HepG2 (cell line): Measurements from ENCODE around the gene ZMYND8. TPM values are rescaled to one million over a fixed set of nuclear protein-coding genes. Genes with fewer than 3 reads are reported as not detected.

Experiments used
- ATRX ChIP-seq: sonication (generic); formaldehyde crosslinking; IDR thresholded peaks from 2 replicates; pipeline ENCODE4 v1.4.0; 2020; ENCODE audit warnings: missing genetic modification reagents, borderline replicate concordance
- CC2D1A ChIP-seq: sonication (generic); formaldehyde crosslinking; IDR thresholded peaks from 2 replicates; pipeline ENCODE4 v1.8.1; 2023; ENCODE audit warnings: mild to moderate bottlenecking, missing genetic modification reagents
- CEBPG ChIP-seq: IDR thresholded peaks from 2 replicates; pipeline ENCODE4 v1.6.1; 2016
- CREB3 ChIP-seq: sonication (generic); formaldehyde crosslinking; IDR thresholded peaks from 2 replicates; pipeline ENCODE4 v1.5.0; 2020; ENCODE audit warnings: missing genetic modification reagents
- HNRNPH1 ChIP-seq: fragments of 200-400 bp; formaldehyde crosslinking; optimal IDR thresholded peaks from 2 replicates; pipeline ENCODE3; 2017; ENCODE audit warnings: mild to moderate bottlenecking, low read depth, low read length
- HOXA3 ChIP-seq: sonication (generic); formaldehyde crosslinking; IDR thresholded peaks from 2 replicates; pipeline ENCODE4 v1.5.0; 2020; ENCODE audit warnings: missing genetic modification reagents
- KAT2B ChIP-seq: fragments of 150-350 bp; IDR thresholded peaks from 2 replicates; pipeline ENCODE4 v1.6.1; 2014; ENCODE audit warnings: low read depth, low read length, borderline replicate concordance
- KAT8 ChIP-seq: IDR thresholded peaks from 2 replicates; pipeline ENCODE4 v1.6.1; 2016; ENCODE audit warnings: missing genetic modification reagents, missing compliant biosample characterization
- KDM1A ChIP-seq: IDR thresholded peaks from 2 replicates; pipeline ENCODE4 v1.6.1; 2016; ENCODE audit warnings: missing compliant biosample characterization
- MLXIP ChIP-seq: sonication (generic); formaldehyde crosslinking; IDR thresholded peaks from 2 replicates; pipeline ENCODE4 v1.9.0; 2021; ENCODE audit warnings: missing genetic modification reagents, borderline replicate concordance
- MYPOP ChIP-seq: sonication (generic); formaldehyde crosslinking; IDR thresholded peaks from 2 replicates; pipeline ENCODE4 v1.8.1; 2023; ENCODE audit warnings: mild to moderate bottlenecking, moderate library complexity, missing genetic modification reagents
- RORA ChIP-seq: sonication (generic); formaldehyde crosslinking; IDR thresholded peaks from 2 replicates; pipeline ENCODE4 v1.5.0; 2020; ENCODE audit warnings: mild to moderate bottlenecking, missing genetic modification reagents, moderate library complexity
- TARDBP ChIP-seq: sonication (generic); formaldehyde crosslinking; IDR thresholded peaks from 2 replicates; pipeline ENCODE4 v1.8.0; 2022; ENCODE audit warnings: mild to moderate bottlenecking, missing genetic modification reagents
- U2AF2 ChIP-seq: fragments of 200-400 bp; formaldehyde crosslinking; IDR thresholded peaks from 2 replicates; pipeline ENCODE4 v1.6.1; 2017; ENCODE audit warnings: low read depth, mild to moderate bottlenecking, low read length
- ZFP36L1 ChIP-seq: sonication (generic); formaldehyde crosslinking; IDR thresholded peaks from 2 replicates; pipeline ENCODE4 v1.8.0; 2022; ENCODE audit warnings: mild to moderate bottlenecking, missing genetic modification reagents, moderate library complexity
- ZFP36L2 ChIP-seq: sonication (generic); formaldehyde crosslinking; IDR thresholded peaks from 2 replicates; pipeline ENCODE4 v1.4.0; 2020; ENCODE audit warnings: missing genetic modification reagents
- ZMYM4 ChIP-seq: sonication (generic); formaldehyde crosslinking; IDR thresholded peaks from 2 replicates; pipeline ENCODE4 v1.8.1; 2023; ENCODE audit warnings: mild to moderate bottlenecking, missing genetic modification reagents
- ZNF17 ChIP-seq: sonication (generic); formaldehyde crosslinking; IDR thresholded peaks from 2 replicates; pipeline ENCODE4 v1.5.0; 2020; ENCODE audit warnings: mild to moderate bottlenecking, missing genetic modification reagents
- ZNF530 ChIP-seq: sonication (generic); formaldehyde crosslinking; IDR thresholded peaks from 2 replicates; pipeline ENCODE4 v1.5.0; 2020; ENCODE audit warnings: low read depth, mild to moderate bottlenecking, missing genetic modification reagents
- ZNF749 ChIP-seq: sonication (generic); formaldehyde crosslinking; IDR thresholded peaks from 2 replicates; pipeline ENCODE4 v1.8.0; 2022; ENCODE audit warnings: mild to moderate bottlenecking, missing genetic modification reagents, moderate library complexity, borderline replicate concordance
- ZSCAN30 ChIP-seq: sonication (generic); formaldehyde crosslinking; IDR thresholded peaks from 2 replicates; pipeline ENCODE4 v1.5.0; 2020; ENCODE audit warnings: mild to moderate bottlenecking, missing genetic modification reagents
- polyA plus RNA-seq, 8 experiments: library from polyadenylated mRNA; depleted of rRNA in 3 of 8; stranded (reverse) in 7 of 8; unstranded in 1 of 8; fragments of >200 nt; fragmentation: Illumina TruSeq in 4 of 8; extraction: Trizol in 4 of 8; gene quantifications; 2 replicates each; pipeline versions ENCODE4 v1.2.1 to v1.2.3, GENCODE V29; 2011 to 2016; ENCODE audit warnings: low read depth in 4 of 8, missing spikeins in 1 of 8, mixed read lengths in 1 of 8; ENCODE audit not compliant: insufficient read depth in 1 of 8
- total RNA-seq, 5 experiments: library from RNA; depleted of rRNA; stranded (reverse); fragments of >200 nt; fragmentation: Illumina TruSeq; extraction: Trizol; gene quantifications; 2 replicates each; pipeline ENCODE4 v1.2.3, GENCODE V29; 2016; ENCODE audit warnings: low read depth in 1 of 5
- TF ChIP-seq, protein P1 (sequence below): IDR thresholded peaks from 2 replicates; pipeline ENCODE4 v1.6.1; 2012; ENCODE audit warnings: low read depth, low read length, improper control_type of control experiment
- TF ChIP-seq, protein P2 (sequence below): sonication (generic); formaldehyde crosslinking; IDR thresholded peaks from 2 replicates; pipeline ENCODE4 v1.8.0; 2022; ENCODE audit warnings: missing genetic modification reagents, mild to moderate bottlenecking, borderline replicate concordance

Gene ZMYND8
- total and polyA plus RNA-seq, 2 of the 13 experiments (the other 11 are each of a cell fraction or from before 2014, with no cell fraction given): 53.9 to 84.7 TPM

- TF ChIP-seq ZNF17 (CRISPR knock-in tag): no peak
- TF ChIP-seq ZSCAN30 (CRISPR knock-in tag): no peak
- peak; percentile 43; the same call in 1 of the 2 replicates for TF ChIP-seq MYPOP
- TF ChIP-seq KAT2B: no peak
- TF ChIP-seq ATRX (CRISPR knock-in tag): no peak
- TF ChIP-seq, protein P1, sequence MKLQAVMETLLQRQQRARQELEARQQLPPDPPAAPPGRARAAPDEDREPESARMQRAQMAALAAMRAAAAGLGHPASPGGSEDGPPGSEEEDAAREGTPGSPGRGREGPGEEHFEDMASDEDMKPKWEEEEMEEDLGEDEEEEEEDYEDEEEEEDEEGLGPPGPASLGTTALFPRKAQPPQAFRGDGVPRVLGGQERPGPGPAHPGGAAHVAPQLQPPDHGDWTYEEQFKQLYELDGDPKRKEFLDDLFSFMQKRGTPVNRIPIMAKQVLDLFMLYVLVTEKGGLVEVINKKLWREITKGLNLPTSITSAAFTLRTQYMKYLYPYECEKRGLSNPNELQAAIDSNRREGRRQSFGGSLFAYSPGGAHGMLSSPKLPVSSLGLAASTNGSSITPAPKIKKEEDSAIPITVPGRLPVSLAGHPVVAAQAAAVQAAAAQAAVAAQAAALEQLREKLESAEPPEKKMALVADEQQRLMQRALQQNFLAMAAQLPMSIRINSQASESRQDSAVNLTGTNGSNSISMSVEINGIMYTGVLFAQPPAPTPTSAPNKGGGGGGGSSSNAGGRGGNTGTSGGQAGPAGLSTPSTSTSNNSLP: peak; percentile 60; the same call in 1 of the 2 replicates
- TF ChIP-seq MLXIP (CRISPR knock-in tag): 0 out of 2 replicates have a peak, but pooled peaks have one; percentile 60
- TF ChIP-seq KDM1A (CRISPR knock-in tag): 0 out of 2 replicates have a peak, but pooled peaks have one; percentile 42
- no peak; the same call in 1 of the 2 replicates for TF ChIP-seq ZFP36L2 (CRISPR knock-in tag)
- no peak for TF ChIP-seq ZNF530
- TF ChIP-seq RORA: no peak; the same call in 1 of the 2 replicates
- TF ChIP-seq HOXA3: peak; percentile 84
- TF ChIP-seq ZNF749 (CRISPR knock-in tag): 0 out of 2 replicates have a peak, but pooled peaks have one; percentile 40
- peak; percentile 97 for TF ChIP-seq CEBPG
- peak; percentile 79 for TF ChIP-seq ZMYM4 (CRISPR knock-in tag)
- peak; percentile 80 for TF ChIP-seq KAT8 (CRISPR knock-in tag)
- TF ChIP-seq, protein P2, sequence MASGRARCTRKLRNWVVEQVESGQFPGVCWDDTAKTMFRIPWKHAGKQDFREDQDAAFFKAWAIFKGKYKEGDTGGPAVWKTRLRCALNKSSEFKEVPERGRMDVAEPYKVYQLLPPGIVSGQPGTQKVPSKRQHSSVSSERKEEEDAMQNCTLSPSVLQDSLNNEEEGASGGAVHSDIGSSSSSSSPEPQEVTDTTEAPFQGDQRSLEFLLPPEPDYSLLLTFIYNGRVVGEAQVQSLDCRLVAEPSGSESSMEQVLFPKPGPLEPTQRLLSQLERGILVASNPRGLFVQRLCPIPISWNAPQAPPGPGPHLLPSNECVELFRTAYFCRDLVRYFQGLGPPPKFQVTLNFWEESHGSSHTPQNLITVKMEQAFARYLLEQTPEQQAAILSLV (CRISPR knock-in tag): 0 out of 2 replicates have a peak, but pooled peaks have one; percentile 29
- no peak for TF ChIP-seq U2AF2
- TF ChIP-seq HNRNPH1: no peak
- TF ChIP-seq TARDBP (CRISPR knock-in tag): peak; percentile 81
- TF ChIP-seq ZFP36L1 (CRISPR knock-in tag): no peak
- no peak for TF ChIP-seq CC2D1A
- peak; percentile 94; the same call in 1 of the 2 replicates for TF ChIP-seq CREB3 (CRISPR knock-in tag)
These were observed 4.0 kb upstream of the ZMYND8 start (continued) for GRCh38 chr20:47360297-47361056.
